Measurements from ENCODE around the gene PPP4C.

The PPP4C gene

GRCh38 chr16:30083216-30084055 lies 7.6 kb downstream of the PPP4C start:
- DNase-seq = no peak

GRCh38 chr16:30084096-30084815 lies 8.5 kb downstream of the PPP4C start:
- DNase-seq = no peak

DNA sequence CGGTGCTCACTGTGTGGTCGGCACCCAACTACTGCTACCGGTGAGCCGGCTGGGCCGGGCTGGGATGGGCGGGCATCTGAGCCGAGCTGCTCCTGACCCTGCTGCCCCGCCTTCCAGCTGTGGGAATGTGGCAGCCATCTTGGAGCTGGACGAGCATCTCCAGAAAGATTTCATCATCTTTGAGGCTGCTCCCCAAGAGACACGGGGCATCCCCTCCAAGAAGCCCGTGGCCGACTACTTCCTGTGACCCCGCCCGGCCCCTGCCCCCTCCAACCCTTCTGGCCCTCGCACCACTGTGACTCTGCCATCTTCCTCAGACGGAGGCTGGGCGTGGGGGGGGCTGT lies 9.0 kb downstream of the PPP4C start:
- no peak for DNase-seq

- DNase-seq = no peak
Observed at GRCh38 chr16:30085247-30085646, 9.5 kb downstream of the PPP4C start.

- DNase-seq = no peak
Observed at GRCh38 chr16:30085820-30086219, 10.0 kb downstream of the PPP4C start.

DNA sequence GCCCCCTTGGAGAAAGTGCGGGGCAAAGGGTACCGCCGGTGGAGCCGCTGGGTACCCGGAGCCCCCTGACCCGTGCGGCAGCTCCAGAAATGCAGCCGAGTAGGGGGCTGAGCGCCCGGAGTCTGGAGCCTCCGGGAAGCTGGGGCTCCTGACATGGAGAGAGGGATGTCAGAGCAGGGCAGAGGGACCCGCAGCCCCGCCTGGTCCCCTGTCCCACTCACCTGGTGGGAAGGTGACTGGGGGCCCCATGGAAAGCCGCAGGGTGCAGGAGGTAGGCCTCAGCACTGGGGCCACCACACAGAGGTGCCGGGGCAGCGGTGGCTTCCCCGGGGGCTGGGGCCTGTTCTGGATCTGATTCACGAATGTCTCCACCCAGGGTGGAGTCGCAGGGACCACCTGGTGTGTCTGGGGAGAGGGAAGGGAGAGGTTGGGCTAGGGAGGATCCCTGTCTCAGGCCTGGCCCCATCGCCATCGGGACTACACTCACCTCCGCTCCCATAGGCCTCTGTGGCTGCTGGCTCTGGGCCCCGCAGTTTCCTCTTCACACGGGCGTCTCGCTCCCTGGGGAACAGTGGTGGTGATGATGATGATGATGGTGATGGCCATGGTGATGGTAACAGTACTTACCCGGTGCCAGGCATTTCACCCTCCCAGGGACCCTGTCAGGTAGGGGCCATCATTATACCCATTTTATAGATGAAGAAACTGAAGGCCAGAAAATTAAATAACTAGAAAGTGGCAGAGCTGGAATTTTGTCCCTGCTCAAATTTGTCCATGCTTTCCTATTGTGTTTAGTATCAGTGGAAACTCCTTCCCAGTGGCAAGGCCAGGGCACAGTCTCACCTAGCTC lies 10.7 kb downstream of the PPP4C start:
- no peak for DNase-seq

GRCh38 chr16:30087181-30087898 lies 11.5 kb downstream of the PPP4C start:
- DNase-seq = no peak

DNA sequence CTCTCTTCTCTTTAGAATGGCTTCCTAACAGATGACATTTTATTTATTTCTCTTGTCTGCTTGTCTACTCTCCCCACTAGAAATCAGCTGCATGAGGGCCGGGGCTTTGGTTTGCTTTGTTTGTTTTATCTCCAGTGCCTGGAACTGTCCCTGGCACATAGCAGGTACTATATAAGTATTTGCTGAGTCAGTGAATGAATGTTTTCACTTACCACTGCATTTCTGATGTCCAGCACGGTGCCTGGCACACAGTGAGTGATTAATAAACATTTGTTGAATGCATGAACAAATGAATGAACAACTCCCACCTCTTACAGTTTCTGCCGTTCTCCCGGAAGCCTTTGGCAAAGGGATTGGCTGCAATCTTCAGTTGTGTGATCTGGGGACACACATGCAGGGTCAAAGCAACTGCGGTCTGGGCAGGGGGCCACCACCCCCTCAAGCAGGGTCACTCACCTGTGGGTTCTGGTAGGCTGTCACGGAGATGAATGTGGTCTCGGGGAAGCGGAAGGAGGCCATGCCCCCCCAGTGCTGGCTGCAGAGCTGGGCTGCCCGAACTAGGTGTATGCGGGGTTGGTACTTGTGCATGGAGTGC lies 12.5 kb downstream of the PPP4C start:
- DNase-seq = no peak

DNA sequence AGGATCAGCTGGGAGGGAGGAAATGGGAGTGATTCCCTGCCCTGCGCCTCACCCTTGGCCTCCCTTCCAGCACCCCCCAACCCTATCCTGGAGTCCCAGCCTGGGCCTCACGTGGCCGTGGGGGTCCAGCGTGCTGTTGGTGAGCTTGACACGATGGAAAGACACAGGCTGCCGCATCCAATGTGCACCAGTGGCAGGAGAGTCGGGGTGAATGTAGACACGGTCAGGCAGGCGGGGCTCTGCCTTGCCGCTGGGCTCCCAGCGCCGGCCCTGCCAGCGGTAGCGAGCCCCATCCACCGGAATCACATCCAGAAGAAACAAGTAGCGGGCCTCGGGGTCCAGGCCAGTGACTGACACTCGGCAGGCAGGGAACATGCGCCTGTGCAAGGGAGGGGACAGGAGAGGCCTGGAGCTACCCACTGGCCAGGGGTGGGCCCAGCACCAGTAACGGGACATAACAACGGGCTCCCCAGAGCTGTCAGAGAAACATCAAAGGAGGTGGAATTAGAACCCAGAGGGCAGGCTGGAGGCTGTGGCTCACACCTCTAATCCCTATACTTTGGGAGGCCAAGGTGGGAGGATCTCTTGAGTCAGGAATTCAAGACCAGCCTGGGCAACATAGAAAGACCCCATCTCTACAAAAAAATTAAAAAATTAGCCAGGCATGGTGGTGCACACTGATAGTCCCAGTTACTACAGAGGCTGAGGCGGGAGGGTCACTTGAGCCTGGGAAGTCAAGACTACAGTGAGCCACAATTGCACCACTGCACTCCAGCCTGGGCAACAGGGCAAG lies 13.2 kb downstream of the PPP4C start:
- no peak for DNase-seq

GRCh38 chr16:30090610-30091331 lies 15.0 kb downstream of the PPP4C start:
- no peak for DNase-seq

DNA sequence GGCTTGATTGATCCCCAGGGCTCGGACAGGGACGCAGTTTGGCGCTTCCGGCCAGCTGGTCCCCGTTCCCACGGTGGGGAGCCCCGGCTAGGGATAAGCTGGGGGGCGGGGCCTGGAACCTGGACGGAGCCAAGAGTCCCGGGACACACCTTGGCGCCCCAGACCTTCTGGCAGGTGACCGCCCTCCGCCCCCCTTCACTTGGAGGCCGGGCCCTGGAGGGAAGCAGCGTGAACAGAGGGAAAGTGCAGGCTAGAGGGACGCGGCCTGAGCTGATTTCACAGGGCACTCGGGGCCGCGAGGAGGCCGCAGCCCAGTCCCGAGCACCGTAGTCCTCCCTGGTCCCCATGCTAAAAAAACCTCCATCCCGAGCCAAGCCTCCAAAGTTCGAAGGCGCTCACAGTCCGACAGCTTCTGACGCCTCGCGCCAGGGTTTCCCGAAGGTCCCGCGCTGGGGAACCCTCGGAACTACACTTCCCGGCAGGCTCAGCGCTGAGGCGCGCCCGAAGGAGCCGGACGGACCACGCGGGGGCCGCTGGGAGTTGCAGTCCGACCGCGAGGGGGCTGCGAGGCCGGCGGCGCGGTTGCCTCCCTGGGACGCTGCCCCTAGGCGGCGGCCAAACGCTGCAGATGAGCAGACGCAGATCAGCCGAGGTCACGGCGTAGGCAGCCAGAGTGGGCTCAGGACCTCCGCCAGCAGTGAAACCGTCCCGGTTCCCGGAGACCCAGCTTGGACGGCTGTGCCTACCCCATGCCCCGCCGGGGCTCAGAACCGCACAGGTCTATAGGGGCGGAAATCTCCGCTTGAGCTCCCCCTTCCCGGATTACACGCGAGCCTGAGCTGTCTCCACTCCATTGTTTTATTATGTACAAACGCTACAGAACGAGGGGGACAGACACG lies 15.9 kb downstream of the PPP4C start, which contains the start of gene TBX6:
TSS of gene TBX6 (minus strand) at position 451 of the 899 bp plus-strand sequence. CDS start 731 bp downstream, outside the sequence.
- peak; percentile 98 for DNase-seq

GRCh38 chr16:30092373-30093010 lies 16.7 kb downstream of the PPP4C start:
- DNase-seq = peak; percentile 95

- DNase-seq = no peak
Observed at GRCh38 chr16:30094541-30095165, 18.9 kb downstream of the PPP4C start.

DNA sequence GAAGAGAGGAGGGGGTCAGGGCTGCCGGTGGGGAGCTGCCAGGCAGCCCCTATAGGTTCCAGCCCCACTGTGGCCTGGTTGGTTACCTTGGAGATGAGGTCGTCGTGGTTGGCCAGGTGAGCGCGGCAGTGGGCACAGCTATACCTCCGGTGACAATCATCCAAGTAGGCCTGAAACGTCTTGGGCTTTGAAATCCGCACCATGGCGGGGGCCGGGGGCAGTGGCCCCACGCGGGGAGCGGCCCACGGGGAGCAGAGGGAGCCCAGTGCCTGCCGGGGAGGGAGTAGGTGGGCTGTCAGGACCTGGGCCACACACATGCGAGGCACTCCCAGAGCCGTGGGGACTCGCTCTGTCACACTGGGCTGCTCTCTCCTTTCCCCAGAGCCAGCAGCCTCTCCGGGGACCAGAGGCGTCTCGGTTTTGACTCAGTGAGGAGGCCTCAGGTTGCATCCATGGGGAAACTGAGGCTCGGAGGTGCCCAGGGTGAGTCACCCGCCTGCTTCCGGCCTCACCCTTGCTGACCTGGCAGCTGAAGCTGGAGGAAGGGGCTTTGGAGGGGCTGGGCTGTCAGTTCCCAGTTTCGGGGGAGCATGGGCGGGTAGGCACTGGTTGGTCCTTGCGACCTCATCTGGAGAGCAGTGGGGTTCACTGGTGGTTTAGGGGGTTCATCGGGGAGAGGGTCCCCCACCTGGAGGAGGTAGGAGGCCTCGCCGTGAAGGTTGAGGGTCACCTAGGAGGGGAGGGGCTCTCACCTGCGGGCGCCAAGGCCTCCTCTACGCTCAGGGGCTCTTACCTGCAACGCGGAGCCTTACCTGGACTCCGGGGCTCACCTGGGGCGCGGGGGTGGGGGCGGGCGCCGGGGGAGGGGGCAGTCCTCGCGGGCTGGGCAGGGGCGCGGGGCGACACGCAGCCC lies 19.6 kb downstream of the PPP4C start:
- peak; percentile 13 for DNase-seq

DNA sequence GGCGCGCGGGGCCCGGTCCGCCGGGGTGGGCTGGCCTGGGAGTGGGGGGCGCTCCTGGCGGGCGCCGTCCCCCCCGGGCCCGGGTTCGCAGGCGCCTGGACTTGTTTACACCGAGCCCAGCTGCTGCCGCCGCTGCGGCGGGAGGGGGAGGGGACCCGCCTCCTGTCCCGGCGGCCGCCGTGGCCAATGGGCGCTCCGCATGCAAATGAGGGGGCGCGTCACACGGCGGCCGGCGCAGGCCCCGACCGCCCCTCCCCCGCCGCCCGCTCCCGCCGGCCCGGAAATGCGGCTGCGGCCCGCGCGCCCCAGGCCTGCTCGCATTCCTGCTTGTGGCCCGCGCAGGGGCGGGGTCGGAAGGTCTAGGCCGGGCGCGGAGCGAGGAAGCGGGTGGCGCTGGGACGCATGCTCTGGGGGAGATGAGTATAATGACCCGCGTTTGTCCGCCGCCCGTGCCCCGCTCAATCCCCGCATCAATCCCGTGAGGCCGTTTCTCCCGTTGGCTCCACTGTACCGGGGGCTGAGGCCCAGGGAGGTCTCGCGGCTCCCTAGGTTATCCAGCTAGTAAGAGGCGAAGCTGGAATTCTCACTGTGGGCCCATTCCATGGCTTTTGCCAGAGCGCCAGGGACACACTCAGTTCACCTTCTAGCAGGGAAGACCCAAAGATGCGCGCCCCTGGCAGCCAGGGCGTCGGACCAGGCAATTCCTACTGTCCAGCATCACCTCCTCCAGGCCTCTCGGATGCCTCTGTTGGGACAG lies 20.5 kb downstream of the PPP4C start, which contains the start of gene YPEL3:
TSS of gene YPEL3 (minus strand) at position 109 of the 757 bp plus-strand sequence. CDS start 731 bp downstream, outside the sequence.
- peak; percentile 97 for DNase-seq

DNA sequence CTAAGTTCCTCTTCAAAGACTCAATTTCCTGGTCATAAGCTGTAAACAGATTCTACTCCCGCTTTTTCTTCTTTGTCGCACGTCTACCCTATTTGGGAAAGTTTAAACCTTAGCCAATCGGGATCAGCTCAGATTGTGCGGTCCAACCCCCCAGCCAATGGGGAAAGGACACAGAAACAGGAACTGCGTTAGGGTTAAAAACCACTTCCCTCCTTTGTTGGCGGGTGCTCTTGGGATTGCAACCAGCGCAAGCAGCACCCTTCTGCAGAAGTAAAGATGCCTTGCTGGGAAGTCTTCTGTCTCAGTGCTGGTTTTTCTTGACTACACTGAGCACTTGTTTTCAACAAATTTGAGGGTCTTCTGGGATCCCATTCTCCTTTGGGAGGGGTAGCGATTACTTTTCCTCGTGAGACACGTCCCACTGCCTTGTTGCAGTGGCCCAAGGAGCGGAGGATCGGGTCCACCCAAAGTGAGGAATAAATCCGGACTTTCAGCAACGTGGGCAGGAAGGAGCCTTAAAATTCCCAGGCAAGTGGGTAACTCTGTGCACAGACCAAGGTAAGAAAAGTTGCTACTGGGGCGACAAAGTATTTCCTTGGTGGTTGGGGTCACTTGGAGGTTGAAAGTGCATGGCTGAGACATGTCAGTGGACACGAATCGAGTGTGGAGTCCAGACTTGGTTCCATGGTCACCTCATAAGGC lies 21.2 kb downstream of the PPP4C start:
- DNase-seq = peak; percentile 25
